OCI-LY1 (cell line): ENCODE data around the gene GSG1L.

Source experiments
- CTCF ChIP-seq: fragments of 200-600 bp; sonication (generic), shearing (Covaris generic); IDR thresholded peaks from 2 replicates; pipeline ENCODE4 v1.5.1; 2017; ENCODE audit warnings: mild to moderate bottlenecking, antibody characterized with exemption, low read length, moderate library complexity, mixed read lengths
- EZH2 ChIP-seq: fragments of 200-600 bp; sonication (generic), shearing (Covaris generic); IDR thresholded peaks from 2 replicates; pipeline ENCODE4 v1.8.0; 2017; ENCODE audit warnings: borderline replicate concordance, mixed run types, mild to moderate bottlenecking, antibody characterized with exemption, low read length, moderate library complexity, mixed read lengths

- TF ChIP-seq CTCF, result no peak
- TF ChIP-seq EZH2, result no peak
Observed at GRCh38 chr16:28089992-28090365, 26.5 kb upstream of the GSG1L start.
